ENCODE results near the gene RSPH1.

The RSPH1 gene

GRCh38 chr21:42461881-42462877 is 33.8 kb downstream of the RSPH1 start:
- DNase-seq: no peak

- no peak for DNase-seq
Observed at GRCh38 chr21:42461185-42461520, 34.9 kb downstream of the RSPH1 start.

- peak in 1 of 4 experiments; percentile 29 for DNase-seq
Observed at GRCh38 chr21:42460391-42461184, 35.4 kb downstream of the RSPH1 start.

GRCh38 chr21:42459546-42460215 is 36.3 kb downstream of the RSPH1 start:
- DNase-seq: no peak

- no peak for DNase-seq
Observed at GRCh38 chr21:42459082-42459460, 37.0 kb downstream of the RSPH1 start.

- DNase-seq: peak in 2 of 4 experiments; percentile 9 to 24
Observed at GRCh38 chr21:42456457-42456856, 39.6 kb downstream of the RSPH1 start.

GRCh38 chr21:42455754-42456440 is 40.1 kb downstream of the RSPH1 start:
- no peak for DNase-seq

GRCh38 chr21:42455196-42455595 is 40.8 kb downstream of the RSPH1 start:
- no peak for DNase-seq

- no peak for DNase-seq
Observed at GRCh38 chr21:42454786-42455185, 41.2 kb downstream of the RSPH1 start.

GRCh38 chr21:42453986-42454570 is 41.9 kb downstream of the RSPH1 start:
- DNase-seq: no peak

- no peak for DNase-seq
Observed at GRCh38 chr21:42453224-42453985, 42.6 kb downstream of the RSPH1 start.

GRCh38 chr21:42452401-42453223 is 43.4 kb downstream of the RSPH1 start:
- DNase-seq: no peak

GRCh38 chr21:42451941-42452340 is 44.1 kb downstream of the RSPH1 start:
- DNase-seq: no peak

- no peak for DNase-seq
Observed at GRCh38 chr21:42448686-42449085, 47.3 kb downstream of the RSPH1 start.

- no peak for DNase-seq
Observed at GRCh38 chr21:42447732-42448131, 48.3 kb downstream of the RSPH1 start.

- DNase-seq: no peak
Observed at GRCh38 chr21:42447182-42447581, 48.8 kb downstream of the RSPH1 start.

GRCh38 chr21:42446531-42446930 is 49.5 kb downstream of the RSPH1 start:
- no peak for DNase-seq

GRCh38 chr21:42445311-42445710 is 50.7 kb downstream of the RSPH1 start:
- no peak for DNase-seq

GRCh38 chr21:42444745-42445059 is 51.3 kb downstream of the RSPH1 start:
- no peak for DNase-seq

GRCh38 chr21:42443876-42444744 is 51.9 kb downstream of the RSPH1 start:
- no peak for DNase-seq

Data from activated CD4-positive, CD25-positive, alpha-beta regulatory T cell (primary cell).